OCI-LY7 (cell line): ENCODE data around the gene PPA1. TPM values are rescaled to one million over a fixed set of nuclear protein-coding genes. Genes with fewer than 3 reads are reported as not detected.

ENCODE experiments used
- BruUV-seq: library from RNA; stranded (reverse); fragments of 400-500 nt; replicated peaks from 2 replicates; lab custom pipeline; 2021; lab: Mats Ljungman, UMichigan
- CTCF ChIA-PET: fragments of 300-600 bp; sonication (Branson Sonifier 250); formaldehyde crosslinking; loops from one replicate; lab custom pipeline; 2022; ENCODE audit warnings: antibody characterized with exemption; ENCODE audit not compliant: unreplicated experiment; lab: Charles Lee
- POLR2A ChIA-PET: fragments of 300-600 bp; sonication (Branson Sonifier 250); formaldehyde crosslinking; loops from one replicate; lab custom pipeline; 2022; ENCODE audit warnings: antibody characterized with exemption; lab: Charles Lee
- DNase-seq: peaks from one replicate; pipeline ENCODE4 v3.0.0-alpha.2; 2015; ENCODE audit warnings: low spot score
- H2AFZ ChIP-seq: fragments of 200-600 bp; sonication (generic), shearing (Covaris generic); 2 replicates; pipeline ENCODE4 v1.6.1; 2014; ENCODE audit warnings: mild to moderate bottlenecking, antibody characterized with exemption, low read length, moderate library complexity
- H3K27ac ChIP-seq: fragments of 200-600 bp; sonication (generic); 2 replicates; pipeline ENCODE4 v1.5.1; 2014; ENCODE audit warnings: mixed run types, low read depth, mild to moderate bottlenecking, moderate library complexity, low read length, inconsistent platforms; ENCODE audit not compliant: poor library complexity, severe bottlenecking
- H3K36me3 ChIP-seq: fragments of 200-600 bp; sonication (generic); 2 replicates; pipeline ENCODE4 v1.6.1; 2014; ENCODE audit warnings: mild to moderate bottlenecking, antibody characterized with exemption, low read length, moderate library complexity, mixed read lengths; ENCODE audit not compliant: insufficient read depth
- H3K4me1 ChIP-seq: fragments of 200-600 bp; sonication (generic); 2 replicates; pipeline ENCODE4 v1.5.1; 2014; ENCODE audit warnings: mild to moderate bottlenecking, low read length; ENCODE audit not compliant: insufficient read depth, poor library complexity, severe bottlenecking
- H3K4me2 ChIP-seq: fragments of 200-600 bp; sonication (generic); 2 replicates; pipeline ENCODE4 v1.6.1; 2014; ENCODE audit warnings: mild to moderate bottlenecking, low read length
- H3K4me3 ChIP-seq: fragments of 200-600 bp; sonication (generic); 2 replicates; pipeline ENCODE4 v1.5.1; 2014; ENCODE audit warnings: mild to moderate bottlenecking, low read depth, low read length; ENCODE audit not compliant: poor library complexity, severe bottlenecking
- H3K79me2 ChIP-seq: fragments of 200-600 bp; sonication (generic); 2 replicates; pipeline ENCODE4 v1.6.1; 2016; ENCODE audit warnings: low read depth, mild to moderate bottlenecking, low read length, moderate library complexity, mixed read lengths; ENCODE audit not compliant: insufficient read depth
- H3K9me2 ChIP-seq: fragments of 200-600 bp; sonication (generic); 2 replicates; pipeline ENCODE4 v1.6.1; 2016; ENCODE audit warnings: mild to moderate bottlenecking, low read length, mixed read lengths; ENCODE audit not compliant: insufficient read depth
- H3K9me3 ChIP-seq: fragments of 200-600 bp; sonication (generic); 2 replicates; pipeline ENCODE4 v1.6.1; 2014; ENCODE audit warnings: mild to moderate bottlenecking, mixed run types, low read length, mixed read lengths
- H4K20me1 ChIP-seq: fragments of 200-600 bp; sonication (generic); 2 replicates; pipeline ENCODE4 v1.6.1; 2014; ENCODE audit warnings: mild to moderate bottlenecking, antibody characterized with exemption, low read length, moderate library complexity, mixed read lengths; ENCODE audit not compliant: insufficient read depth
- EZH2phosphoT487 ChIP-seq: fragments of 200-600 bp; sonication (generic); IDR thresholded peaks from 2 replicates; pipeline ENCODE4 v1.6.1; 2018; ENCODE audit warnings: low read depth, borderline replicate concordance, mild to moderate bottlenecking, mixed run types, antibody characterized with exemption, low read length, moderate library complexity, mixed read lengths
- intact Hi-C: fragments of 100-400 bp; cut with micrococcal nuclease; formaldehyde crosslinking; loops from one replicate; pipeline ENCODE4 v1.10.0; 2022; ENCODE audit not compliant: unreplicated experiment
- total RNA-seq, 2 experiments: library from RNA; depleted of rRNA in 1 of 2; stranded (reverse); fragments of >200 nt in 1 of 2; shearing (Covaris generic) in 1 of 2; gene quantifications; 2 replicates each; pipeline ENCODE4 v1.2.3, GENCODE V29; 2014 to 2022
- TF ChIP-seq, protein P1 (sequence below): fragments of 200-600 bp; sonication (generic); conservative IDR thresholded peaks from 2 replicates; pipeline ENCODE4 v1.5.1; 2014; ENCODE audit warnings: mild to moderate bottlenecking, antibody characterized with exemption, low read length, moderate library complexity, mixed read lengths

PPA1 gene
- total RNA-seq, 2 experiments from 2014 or later, result 215 to 223 TPM

DNA sequence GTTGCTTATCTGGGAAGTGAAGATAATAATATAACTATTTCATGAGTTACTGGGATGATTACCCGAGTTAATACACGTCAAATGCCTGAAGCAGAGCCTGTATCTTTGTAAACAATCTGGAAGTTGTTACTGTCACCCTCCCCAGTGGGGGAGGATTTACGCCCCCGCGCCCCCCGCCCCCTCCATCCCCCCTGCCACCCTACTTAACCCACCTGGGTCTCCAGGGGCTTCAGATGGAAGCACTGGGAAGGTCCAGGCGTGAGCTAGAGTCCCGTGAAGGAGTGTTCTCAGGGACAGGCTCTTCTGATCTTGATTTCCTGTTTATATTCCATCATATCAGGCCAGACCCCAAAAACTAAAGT, 691 bp upstream of the PPA1 start:
- ChIA-PET POLR2A (interaction anchor here (1.1 to 1.6 kb wide), 3 partner anchors 11 to 121 kb away, joined by 4 to 5 read pairs (median 4); partner anchors contain the start of gene SAR1A), CTCF (interaction anchor here (0.9 kb wide), 1 partner anchor 12 kb away, joined by 3 read pairs; no protein-coding TSS in a partner anchor)
- peaks cover 42% of the 10 kb centered on the region for H3K79me2 ChIP-seq
- no peaks in the 10 kb centered on the region for H3K9me2 ChIP-seq
- TF ChIP-seq, protein P1, sequence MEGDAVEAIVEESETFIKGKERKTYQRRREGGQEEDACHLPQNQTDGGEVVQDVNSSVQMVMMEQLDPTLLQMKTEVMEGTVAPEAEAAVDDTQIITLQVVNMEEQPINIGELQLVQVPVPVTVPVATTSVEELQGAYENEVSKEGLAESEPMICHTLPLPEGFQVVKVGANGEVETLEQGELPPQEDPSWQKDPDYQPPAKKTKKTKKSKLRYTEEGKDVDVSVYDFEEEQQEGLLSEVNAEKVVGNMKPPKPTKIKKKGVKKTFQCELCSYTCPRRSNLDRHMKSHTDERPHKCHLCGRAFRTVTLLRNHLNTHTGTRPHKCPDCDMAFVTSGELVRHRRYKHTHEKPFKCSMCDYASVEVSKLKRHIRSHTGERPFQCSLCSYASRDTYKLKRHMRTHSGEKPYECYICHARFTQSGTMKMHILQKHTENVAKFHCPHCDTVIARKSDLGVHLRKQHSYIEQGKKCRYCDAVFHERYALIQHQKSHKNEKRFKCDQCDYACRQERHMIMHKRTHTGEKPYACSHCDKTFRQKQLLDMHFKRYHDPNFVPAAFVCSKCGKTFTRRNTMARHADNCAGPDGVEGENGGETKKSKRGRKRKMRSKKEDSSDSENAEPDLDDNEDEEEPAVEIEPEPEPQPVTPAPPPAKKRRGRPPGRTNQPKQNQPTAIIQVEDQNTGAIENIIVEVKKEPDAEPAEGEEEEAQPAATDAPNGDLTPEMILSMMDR, result no peak
- TF ChIP-seq EZH2phosphoT487, result no peak
- no peaks in the 10 kb centered on the region for H3K9me3 ChIP-seq
- intact Hi-C loops, result no loop called here
- DNase-seq, result peak; percentile 16
- BruUV-seq, result no TSS peak
- peak overlapping the region; percentile 61 for H3K4me2 ChIP-seq
- H3K4me1 ChIP-seq, result peaks cover 31% of the 10 kb centered on the region
- peaks cover 22% of the 10 kb centered on the region for H3K36me3 ChIP-seq
- peak overlapping the region; percentile 60 for H3K27ac ChIP-seq
- H4K20me1 ChIP-seq, result peaks cover 5% of the 10 kb centered on the region; the same call in 1 of the 2 replicates
- H3K4me3 ChIP-seq, result peak overlapping the region; percentile 82
- H2AFZ ChIP-seq, result peak overlapping the region; percentile 62; the same call in 1 of the 2 replicates

DNA sequence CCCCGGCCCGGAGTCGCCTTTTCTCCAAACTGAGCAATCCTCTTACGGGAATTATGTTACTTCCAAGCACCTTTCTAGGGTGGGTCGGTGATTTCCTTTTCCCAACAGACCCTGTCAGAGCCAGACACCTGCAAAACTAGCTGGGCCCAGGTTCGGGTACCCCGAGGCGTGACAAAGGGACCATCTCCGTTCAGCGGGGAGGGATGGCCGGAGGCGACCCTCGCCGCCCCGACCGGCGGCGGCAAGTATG, 445 bp downstream of the PPA1 start:
- Histone ChIP-seq H3K4me3 (peak overlapping the region; percentile 82), H3K9me3 (no peaks in the 10 kb centered on the region), H3K4me2 (peak overlapping the region; percentile 86), H3K27ac (peak overlapping the region; percentile 47), H3K79me2 (peaks cover 53% of the 10 kb centered on the region), H3K4me1 (peaks cover 40% of the 10 kb centered on the region), H4K20me1 (peaks cover 12% of the 10 kb centered on the region), H3K36me3 (peaks cover 34% of the 10 kb centered on the region), H2AFZ (peak overlapping the region; percentile 33; the same call in 1 of the 2 replicates), H3K9me2 (no peaks in the 10 kb centered on the region)
- CTCF ChIA-PET, result interaction anchor here (1.0 to 1.6 kb wide), 4 partner anchors 11 to 132 kb away, joined by 4 to 6 read pairs (median 4); no protein-coding TSS in a partner anchor
- POLR2A ChIA-PET, result interaction anchor here (0.7 to 2.0 kb wide), 13 partner anchors 11 to 1763 kb away, joined by 3 to 12 read pairs (median 5); partner anchors contain the start of gene SAR1A
- no TSS peak for BruUV-seq
- intact Hi-C loops, result no loop called here
- DNase-seq, result no peak
- no peak for TF ChIP-seq EZH2phosphoT487
- TF ChIP-seq, protein P1, result no peak

DNA sequence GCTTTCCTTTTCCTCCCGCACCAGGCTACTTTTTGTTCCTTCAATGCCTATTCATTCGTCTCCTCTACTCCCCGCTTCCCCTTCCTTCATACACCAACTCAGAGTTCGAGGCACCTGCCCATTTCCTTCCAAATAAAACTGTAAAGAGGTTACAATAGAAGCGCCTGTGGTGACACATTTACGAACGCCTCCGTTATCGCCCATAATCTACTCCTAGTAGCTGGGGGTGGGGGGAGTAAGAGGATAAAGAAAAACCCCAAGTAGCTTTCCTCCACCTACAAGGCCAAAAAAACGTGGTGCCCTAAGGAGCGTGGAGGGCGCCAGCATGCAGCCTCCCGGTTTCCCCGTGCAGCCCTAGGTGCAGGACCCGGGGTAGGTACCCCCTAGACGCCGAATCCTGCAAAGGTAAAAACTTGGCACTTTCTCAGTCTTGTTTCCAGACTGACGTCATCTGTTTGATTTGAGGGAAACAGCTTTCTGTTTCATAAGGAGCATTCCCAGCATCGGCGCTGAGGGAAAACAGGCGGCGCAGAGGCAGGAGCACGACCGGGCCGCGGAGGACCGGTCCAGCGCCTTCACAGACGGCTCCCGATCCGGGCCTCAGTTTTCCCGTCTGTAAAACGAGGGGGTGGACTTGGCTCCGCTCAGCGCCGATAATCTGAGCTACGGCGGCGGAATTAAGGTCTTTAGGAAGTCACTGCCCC, 922 bp downstream of the PPA1 start:
- Histone ChIP-seq H3K4me1 (peaks cover 40% of the 10 kb centered on the region), H3K9me2 (no peaks in the 10 kb centered on the region), H2AFZ (peak overlapping the region; percentile 33; the same call in 1 of the 2 replicates), H3K4me3 (peak overlapping the region; percentile 82), H3K79me2 (peaks cover 58% of the 10 kb centered on the region), H3K4me2 (peak overlapping the region; percentile 86), H3K36me3 (peaks cover 38% of the 10 kb centered on the region), H3K9me3 (no peaks in the 10 kb centered on the region), H3K27ac (peak overlapping the region; percentile 47), H4K20me1 (peaks cover 13% of the 10 kb centered on the region)
- DNase-seq, result peak; percentile 50
- TF ChIP-seq, protein P1, result no peak
- no peak for TF ChIP-seq EZH2phosphoT487
- intact Hi-C loops, result no loop called here
- CTCF ChIA-PET, result interaction anchor here (1.0 to 1.6 kb wide), 4 partner anchors 11 to 132 kb away, joined by 4 to 6 read pairs (median 4); no protein-coding TSS in a partner anchor
- POLR2A ChIA-PET, result interaction anchor here (0.7 to 2.0 kb wide), 17 partner anchors 11 to 1763 kb away, joined by 3 to 12 read pairs (median 5); partner anchors contain the start of gene SAR1A
- BruUV-seq, result no TSS peak
